CD4-positive, alpha-beta T cell treated with Interleukin-21 for 1 hour (primary cell): Measurements from ENCODE around the gene C5AR2.
"Not testable (repeated sequence)": the region's sequence is repeated elsewhere in the genome, so short reads cannot be mapped to it uniquely, and the experiment has no call there.

ENCODE experiments used
- DNase-seq: peaks from one replicate; pipeline ENCODE4 v3.0.0-alpha.2; 2020

The C5AR2 gene

GRCh38 chr19:47324502-47324901 is 7.5 kb upstream of the C5AR2 start:
- no peak for DNase-seq

GRCh38 chr19:47330466-47330869 is 1.5 kb upstream of the C5AR2 start:
- no peak for DNase-seq

- no peak for DNase-seq
These were observed 485 bp upstream of the C5AR2 start for GRCh38 chr19:47331490-47331889.

- peak; percentile 41 for DNase-seq
These were observed 5.1 kb downstream of the C5AR2 start for GRCh38 chr19:47336765-47337718.

- no peak for DNase-seq
These were observed 7.4 kb downstream of the C5AR2 start for GRCh38 chr19:47339196-47339880.

- DNase-seq = no peak
These were observed 8.7 kb downstream of the C5AR2 start for GRCh38 chr19:47340477-47341208.

- no peak for DNase-seq
These were observed 9.8 kb downstream of the C5AR2 start for GRCh38 chr19:47341734-47342133.

GRCh38 chr19:47343194-47343802 is 11.3 kb downstream of the C5AR2 start:
- no peak for DNase-seq

GRCh38 chr19:47344425-47344824 is 12.4 kb downstream of the C5AR2 start:
- DNase-seq = no peak

- not testable (repeated sequence) for DNase-seq
These were observed 14.0 kb downstream of the C5AR2 start for GRCh38 chr19:47346024-47346423.

- DNase-seq = peak; percentile 100
These were observed 17.1 kb downstream of the C5AR2 start, which contains the start of gene DHX34 for GRCh38 chr19:47348819-47349795. TSS of gene DHX34 (plus strand) at chr19:47349315. CDS start at chr19:47353031, 3,716 bp downstream.

- no peak for DNase-seq
These were observed 18.7 kb downstream of the C5AR2 start for GRCh38 chr19:47350630-47351029.

- DNase-seq = peak; percentile 17
These were observed 19.6 kb downstream of the C5AR2 start for GRCh38 chr19:47351548-47351947.

GRCh38 chr19:47352095-47352494 is 20.1 kb downstream of the C5AR2 start:
- DNase-seq = no peak

GRCh38 chr19:47353307-47353712 is 21.3 kb downstream of the C5AR2 start:
- no peak for DNase-seq

- no peak for DNase-seq
These were observed 24.9 kb downstream of the C5AR2 start for GRCh38 chr19:47356900-47357299.

- no peak for DNase-seq
These were observed 26.1 kb downstream of the C5AR2 start for GRCh38 chr19:47357788-47358680.

- no peak for DNase-seq
These were observed 27.0 kb downstream of the C5AR2 start for GRCh38 chr19:47358936-47359335.

- no peak for DNase-seq
These were observed 30.3 kb downstream of the C5AR2 start for GRCh38 chr19:47362321-47362720.

- no peak for DNase-seq
These were observed 32.0 kb downstream of the C5AR2 start for GRCh38 chr19:47363758-47364531.
